ENCODE results near the gene MUC15. TPM values are rescaled to one million over a fixed set of nuclear protein-coding genes. Genes with fewer than 3 reads are reported as not detected.

Gene MUC15
- total and polyA plus RNA-seq, 3 donors from 2014 or later: 0.25 to 0.57 TPM; not detected in 1

DNA sequence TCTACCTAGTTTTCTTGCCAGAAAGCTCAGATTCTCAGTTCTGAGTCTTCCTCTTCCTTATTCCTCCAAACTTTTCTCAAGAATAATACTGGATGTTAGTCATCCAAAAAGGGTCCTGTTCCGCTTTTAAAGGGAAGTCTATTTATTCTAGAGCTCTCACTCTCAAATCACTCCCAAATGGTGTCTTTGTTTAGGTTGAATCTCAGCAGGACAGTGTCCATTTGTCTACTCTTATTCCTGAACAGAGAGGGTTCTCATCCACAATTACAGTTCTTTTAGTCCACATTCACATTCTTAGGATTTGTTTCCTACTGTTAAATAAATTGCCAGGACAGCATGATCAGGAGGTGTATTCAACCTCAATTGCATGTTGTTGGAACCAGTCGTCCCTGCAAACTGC, 61.3 kb downstream of the MUC15 start:
- Histone ChIP-seq H3K4me3 (no peak overlapping the region), H3K27ac (no peak overlapping the region), H3K27me3 (no peaks in the 10 kb centered on the region), H3K9me3 (no peaks in the 10 kb centered on the region), H3K36me3 (ENCODE audit: low read depth, missing control alignments) (no peaks in the 10 kb centered on the region), H3K4me1 (no peaks in the 10 kb centered on the region)
- TF ChIP-seq POLR2A (IDR thresholded peaks at IDR 0.05): no peak
- TF ChIP-seq, protein P1, sequence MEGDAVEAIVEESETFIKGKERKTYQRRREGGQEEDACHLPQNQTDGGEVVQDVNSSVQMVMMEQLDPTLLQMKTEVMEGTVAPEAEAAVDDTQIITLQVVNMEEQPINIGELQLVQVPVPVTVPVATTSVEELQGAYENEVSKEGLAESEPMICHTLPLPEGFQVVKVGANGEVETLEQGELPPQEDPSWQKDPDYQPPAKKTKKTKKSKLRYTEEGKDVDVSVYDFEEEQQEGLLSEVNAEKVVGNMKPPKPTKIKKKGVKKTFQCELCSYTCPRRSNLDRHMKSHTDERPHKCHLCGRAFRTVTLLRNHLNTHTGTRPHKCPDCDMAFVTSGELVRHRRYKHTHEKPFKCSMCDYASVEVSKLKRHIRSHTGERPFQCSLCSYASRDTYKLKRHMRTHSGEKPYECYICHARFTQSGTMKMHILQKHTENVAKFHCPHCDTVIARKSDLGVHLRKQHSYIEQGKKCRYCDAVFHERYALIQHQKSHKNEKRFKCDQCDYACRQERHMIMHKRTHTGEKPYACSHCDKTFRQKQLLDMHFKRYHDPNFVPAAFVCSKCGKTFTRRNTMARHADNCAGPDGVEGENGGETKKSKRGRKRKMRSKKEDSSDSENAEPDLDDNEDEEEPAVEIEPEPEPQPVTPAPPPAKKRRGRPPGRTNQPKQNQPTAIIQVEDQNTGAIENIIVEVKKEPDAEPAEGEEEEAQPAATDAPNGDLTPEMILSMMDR (IDR thresholded peaks at IDR 0.05): no peak
- DNase-seq: no peak
- intact Hi-C loops (cut with DNase I; ENCODE audit: low total_unique reads): no loop called here
- 73 to 78% methylated on average over 2 of the region's 2 CpGs for WGBS, 2 donors

DNA sequence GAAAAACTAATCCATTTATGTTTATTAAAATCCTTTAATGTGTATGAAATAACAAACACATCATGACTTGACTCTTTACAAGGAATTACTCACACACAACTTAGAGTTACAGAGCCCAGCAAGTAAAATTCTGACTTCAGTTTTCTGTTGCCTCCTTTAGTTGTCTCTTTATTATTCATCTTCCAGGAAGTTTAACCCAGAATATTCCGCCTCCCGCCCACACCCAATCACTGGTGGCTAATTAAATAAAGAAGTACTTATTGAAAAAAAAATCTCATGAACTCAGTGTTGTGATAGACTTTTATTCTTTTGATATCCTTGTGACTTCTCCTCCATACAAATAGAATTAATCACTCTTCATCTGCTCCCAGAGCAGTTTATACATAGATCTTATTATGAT, 61.9 kb downstream of the MUC15 start:
- no peak for TF ChIP-seq POLR2A (IDR thresholded peaks at IDR 0.05)
- TF ChIP-seq, protein P1 (IDR thresholded peaks at IDR 0.05): no peak
- no peak overlapping the region for H3K4me3 ChIP-seq
- WGBS, 2 donors: 91 to 98% methylated on average over 2 of the region's 2 CpGs
- H3K4me1 ChIP-seq: no peaks in the 10 kb centered on the region
- H3K27ac ChIP-seq: no peak overlapping the region
- H3K36me3 ChIP-seq (ENCODE audit: low read depth, missing control alignments): no peaks in the 10 kb centered on the region
- DNase-seq: no peak
- no peaks in the 10 kb centered on the region for H3K27me3 ChIP-seq
- H3K9me3 ChIP-seq: no peaks in the 10 kb centered on the region
- intact Hi-C loops (cut with DNase I; ENCODE audit: low total_unique reads): no loop called here

Other genes starting within 250 kb of the MUC15 start
- gene ANO3, start 240.1 kb downstream of the MUC15 start, total RNA-seq: 1 to 10 TPM; 1.9 to 2.2 TPM
- 2.4 TPM for gene ANO3, start 240.1 kb downstream of the MUC15 start, polyA plus RNA-seq (ENCODE audit: insufficient read depth, low read depth, low replicate concordance)
- under 1 TPM; 0.12 to 0.47 TPM for gene SLC5A12, start 149.8 kb upstream of the MUC15 start, total RNA-seq
- gene SLC5A12, start 149.8 kb upstream of the MUC15 start, polyA plus RNA-seq (ENCODE audit: insufficient read depth, low read depth, low replicate concordance): 0.15 TPM

All from testis (tissue), 3 donors.